GM21515 (cell line): Measurements from ENCODE around the gene NYNRIN.
"Not testable (repeated sequence)": the region's sequence is repeated elsewhere in the genome, so short reads cannot be mapped to it uniquely, and the experiment has no call there.

Experiments
- ATAC-seq: cut with Tn5 transposase; IDR thresholded peaks from one replicate; pipeline ENCODE4 v1.9.1; 2021; ENCODE audit not compliant: unreplicated experiment

NYNRIN gene

GRCh38 chr14:24442240-24443052 lies 43.6 kb downstream of the NYNRIN start, which contains the start of gene SDR39U1:
Gene SDR39U1, minus strand, starts transcription at chr14:24442776. Its CDS starts 7 bp downstream, at chr14:24442769.
- peak; percentile 88 for ATAC-seq

- no peak for ATAC-seq
Observed at GRCh38 chr14:24443053-24443665, 44.4 kb downstream of the NYNRIN start.

GRCh38 chr14:24450828-24451227 lies 52.0 kb downstream of the NYNRIN start:
- not testable (repeated sequence) for ATAC-seq

GRCh38 chr14:24456980-24457379 lies 58.2 kb downstream of the NYNRIN start:
- ATAC-seq = no peak

GRCh38 chr14:24458736-24459135 lies 59.9 kb downstream of the NYNRIN start:
- no peak for ATAC-seq

- no peak for ATAC-seq
Observed at GRCh38 chr14:24459331-24459730, 60.5 kb downstream of the NYNRIN start.

GRCh38 chr14:24461336-24461735 lies 62.5 kb downstream of the NYNRIN start:
- no peak for ATAC-seq

- ATAC-seq = no peak
Observed at GRCh38 chr14:24463017-24463883, 64.4 kb downstream of the NYNRIN start.

- no peak for ATAC-seq
Observed at GRCh38 chr14:24463884-24464785, 65.3 kb downstream of the NYNRIN start.

GRCh38 chr14:24465368-24465767 lies 66.6 kb downstream of the NYNRIN start:
- no peak for ATAC-seq

- no peak for ATAC-seq
Observed at GRCh38 chr14:24465805-24466204, 67.0 kb downstream of the NYNRIN start.
